Activated T-cell treated with anti-CD3 and anti-CD28 coated beads, Interleukin-2, amount 50 U/mL, for 72 hours (primary cell): ENCODE results near the gene CARS2. TPM values are rescaled to one million over a fixed set of nuclear protein-coding genes. Genes with fewer than 3 reads are reported as not detected.
A peak's percentile ranks its signal among the peaks of the same experiment; 100 is the strongest.
"Not testable (repeated sequence)": the region's sequence is repeated elsewhere in the genome, so short reads cannot be mapped to it uniquely, and the experiment has no call there.

Experiments
- ATAC-seq, 2 donors: fragments of 150-1000 bp; cut with Tn5 transposase; replicated peaks in 1 of 2; 2 replicates each; pipeline ENCODE4 v1.10.0; 2021; ENCODE audit warnings: moderate library complexity in 2 of 2, mild to moderate bottlenecking in 1 of 2
- DNase-seq, 2 donors: peaks; one replicate each; pipeline ENCODE4 v3.0.0; 2021 to 2022; ENCODE audit warnings: mixed read lengths in 1 of 2
- H3K27ac Mint-ChIP-seq: one replicate; pipeline ENCODE4 v1.8.0; 2022; ENCODE audit warnings: mild to moderate bottlenecking, moderate library complexity, mixed read lengths
- H3K27me3 Mint-ChIP-seq: one replicate; pipeline ENCODE4 v1.8.0; 2022; ENCODE audit warnings: low read depth, mixed read lengths
- H3K36me3 Mint-ChIP-seq, 2 donors: one replicate each; pipeline ENCODE4 v1.8.0; 2022; ENCODE audit warnings: mixed read lengths in 2 of 2, mild to moderate bottlenecking in 1 of 2; ENCODE audit not compliant: insufficient read depth in 2 of 2
- H3K4me1 Mint-ChIP-seq: one replicate; pipeline ENCODE4 v1.8.0; 2022; ENCODE audit warnings: low read depth, mixed read lengths
- H3K4me3 Mint-ChIP-seq, 2 donors: one replicate each; pipeline ENCODE4 v1.8.0; 2022; ENCODE audit warnings: mild to moderate bottlenecking in 2 of 2, mixed read lengths in 2 of 2, moderate library complexity in 2 of 2
- H3K9me3 Mint-ChIP-seq, 2 donors: one replicate each; pipeline ENCODE4 v1.8.0; 2022; ENCODE audit warnings: mixed read lengths in 2 of 2
- total RNA-seq, 2 donors: library from RNA; stranded (reverse); gene quantifications; one replicate each; pipeline ENCODE4 v1.2.3, GENCODE V29; 2022

CARS2 gene
- 10 to 100 TPM; 42.3 to 59.3 TPM for total RNA-seq

GRCh38 chr13:110705826-110706569, at the start of gene CARS2:
CARS2 (minus strand) TSS chr13:110706116; CDS start chr13:110706093, 23 bp downstream.
- no peaks in the 10 kb centered on the region for H3K27me3 Mint-ChIP-seq
- no peaks in the 10 kb centered on the region for H3K9me3 Mint-ChIP-seq
- H3K4me1 Mint-ChIP-seq, result peaks cover 42% of the 10 kb centered on the region
- ATAC-seq (peak; percentile 96 to 97), DNase-seq (peak; percentile 92 to 95)
- H3K4me3 Mint-ChIP-seq, result peak within 1 kb of the TSS; percentile 90 to 93
- H3K27ac Mint-ChIP-seq, result peak within 1 kb of the TSS; percentile 89
- peaks cover 4 to 15% of the 10 kb centered on the region in 2 donors for H3K36me3 Mint-ChIP-seq

GRCh38 chr13:110748271-110748670, 42.4 kb upstream of the CARS2 start:
- Mint-ChIP-seq H3K27ac (no peak overlapping the region), H3K4me1 (no peaks in the 10 kb centered on the region), H3K27me3 (no peaks in the 10 kb centered on the region)

GRCh38 chr13:110746438-110746837, 40.5 kb upstream of the CARS2 start:
- ATAC-seq, result no peak
- Mint-ChIP-seq H3K36me3 (peaks cover 8 to 13% of the 10 kb centered on the region in 2 donors), H3K4me3 (no peak overlapping the region), H3K27me3 (no peaks in the 10 kb centered on the region), H3K4me1 (no peaks in the 10 kb centered on the region), H3K9me3 (peaks cover 7 to 9% of the 10 kb centered on the region in 2 donors), H3K27ac (no peak overlapping the region)
- DNase-seq, result no peak

More at GRCh38 chr13:110748271-110748670, 42.4 kb upstream of the CARS2 start:
- peaks cover 7% of the 10 kb centered on the region in 2 donors for H3K9me3 Mint-ChIP-seq
- peaks cover 8 to 9% of the 10 kb centered on the region in 2 donors for H3K36me3 Mint-ChIP-seq
- DNase-seq (no peak), ATAC-seq (no peak)
- no peak overlapping the region for H3K4me3 Mint-ChIP-seq

- H3K4me3 Mint-ChIP-seq, result no peak overlapping the region
- DNase-seq, result no peak
- peaks cover 8 to 9% of the 10 kb centered on the region in 2 donors for H3K9me3 Mint-ChIP-seq
- no peaks in the 10 kb centered on the region for H3K4me1 Mint-ChIP-seq
- no peaks in the 10 kb centered on the region for H3K27me3 Mint-ChIP-seq
- no peak overlapping the region for H3K27ac Mint-ChIP-seq
- peaks cover 6 to 9% of the 10 kb centered on the region in 2 donors for H3K36me3 Mint-ChIP-seq
- ATAC-seq, result no peak
These were observed 37.8 kb upstream of the CARS2 start for GRCh38 chr13:110743687-110744086.

- Mint-ChIP-seq H3K4me3 (no peak overlapping the region), H3K9me3 (peaks cover 5 to 7% of the 10 kb centered on the region in 2 donors), H3K4me1 (no peaks in the 10 kb centered on the region), H3K27me3 (no peaks in the 10 kb centered on the region), H3K36me3 (peaks cover 0 to under 1% of the 10 kb centered on the region in 2 donors), H3K27ac (no peak overlapping the region)
- ATAC-seq (no peak), DNase-seq (no peak)
These were observed 31.6 kb upstream of the CARS2 start for GRCh38 chr13:110737555-110737954.

- H3K4me1 Mint-ChIP-seq, result no peaks in the 10 kb centered on the region
- H3K27me3 Mint-ChIP-seq, result no peaks in the 10 kb centered on the region
- peaks cover 4 to 5% of the 10 kb centered on the region in 2 donors for H3K9me3 Mint-ChIP-seq
- H3K27ac Mint-ChIP-seq, result no peak overlapping the region
- no peak for ATAC-seq
- no peak overlapping the region for H3K4me3 Mint-ChIP-seq
- H3K36me3 Mint-ChIP-seq, result no peaks in the 10 kb centered on the region
- DNase-seq, result no peak
These were observed 28.6 kb upstream of the CARS2 start for GRCh38 chr13:110734561-110734960.

GRCh38 chr13:110731072-110731471, 25.2 kb upstream of the CARS2 start:
- H3K4me1 Mint-ChIP-seq, result peaks cover 10% of the 10 kb centered on the region
- ATAC-seq, result no peak
- no peak for DNase-seq
- H3K27me3 Mint-ChIP-seq, result no peaks in the 10 kb centered on the region
- H3K4me3 Mint-ChIP-seq, result no peak overlapping the region
- no peak overlapping the region for H3K27ac Mint-ChIP-seq
- peaks cover 2% of the 10 kb centered on the region in 2 donors for H3K9me3 Mint-ChIP-seq
- peaks cover 0 to 2% of the 10 kb centered on the region in 2 donors for H3K36me3 Mint-ChIP-seq

GRCh38 chr13:110726726-110727125, 20.8 kb upstream of the CARS2 start:
- Mint-ChIP-seq H3K4me1 (peaks cover 18% of the 10 kb centered on the region), H3K9me3 (no peaks in the 10 kb centered on the region), H3K4me3 (peak overlapping the region; percentile 60 to 76), H3K27me3 (no peaks in the 10 kb centered on the region), H3K27ac (peak overlapping the region; percentile 10), H3K36me3 (peaks cover 0 to 4% of the 10 kb centered on the region in 2 donors)
- ATAC-seq (peak; percentile 94 to 96), DNase-seq (peak; percentile 70 to 71)

- peaks cover 18% of the 10 kb centered on the region for H3K4me1 Mint-ChIP-seq
- not testable (repeated sequence) for H3K27me3 Mint-ChIP-seq, H3K27ac Mint-ChIP-seq, DNase-seq, H3K36me3 Mint-ChIP-seq, H3K9me3 Mint-ChIP-seq
- H3K4me3 Mint-ChIP-seq, result peak overlapping the region in 1 of 2 donors; percentile 76
- peak; percentile 75 to 77 for ATAC-seq
These were observed 20.2 kb upstream of the CARS2 start for GRCh38 chr13:110726153-110726552.

- no peak overlapping the region for H3K4me3 Mint-ChIP-seq
- ATAC-seq (no peak), DNase-seq (no peak)
- H3K36me3 Mint-ChIP-seq, result peaks cover 4 to 17% of the 10 kb centered on the region in 2 donors
- H3K9me3 Mint-ChIP-seq, result no peaks in the 10 kb centered on the region
- no peaks in the 10 kb centered on the region for H3K27me3 Mint-ChIP-seq
- H3K4me1 Mint-ChIP-seq, result peaks cover 32% of the 10 kb centered on the region
- no peak overlapping the region for H3K27ac Mint-ChIP-seq
These were observed 17.7 kb upstream of the CARS2 start for GRCh38 chr13:110723598-110723997.

- no peak for DNase-seq
- Mint-ChIP-seq H3K36me3 (peaks cover 4 to 17% of the 10 kb centered on the region in 2 donors), H3K27me3 (no peaks in the 10 kb centered on the region), H3K27ac (no peak overlapping the region), H3K9me3 (no peaks in the 10 kb centered on the region), H3K4me1 (peaks cover 35% of the 10 kb centered on the region), H3K4me3 (no peak overlapping the region)
- no peak for ATAC-seq
These were observed 17.1 kb upstream of the CARS2 start for GRCh38 chr13:110722971-110723370.

GRCh38 chr13:110719036-110719710, 13.3 kb upstream of the CARS2 start:
- Mint-ChIP-seq H3K9me3 (no peaks in the 10 kb centered on the region), H3K27ac (no peak overlapping the region), H3K4me3 (no peak overlapping the region), H3K4me1 (peaks cover 26% of the 10 kb centered on the region), H3K27me3 (no peaks in the 10 kb centered on the region), H3K36me3 (peaks cover 4 to 17% of the 10 kb centered on the region in 2 donors)
- ATAC-seq, result no peak
- DNase-seq, result no peak

- peaks cover 6 to 13% of the 10 kb centered on the region in 2 donors for H3K36me3 Mint-ChIP-seq
- DNase-seq, result peak in 1 of 2 donors; percentile 17
- H3K4me1 Mint-ChIP-seq, result peaks cover 33% of the 10 kb centered on the region
- no peaks in the 10 kb centered on the region for H3K27me3 Mint-ChIP-seq
- ATAC-seq, result no peak
- H3K27ac Mint-ChIP-seq, result peak overlapping the region; percentile 79
- no peaks in the 10 kb centered on the region for H3K9me3 Mint-ChIP-seq
- H3K4me3 Mint-ChIP-seq, result peak overlapping the region; percentile 96
These were observed 10.3 kb upstream of the CARS2 start for GRCh38 chr13:110716247-110716515.
